GM19043 (cell line): ENCODE results near the gene WNT11.

Experiments used
- ATAC-seq: cut with Tn5 transposase; IDR thresholded peaks from one replicate; pipeline ENCODE4 v1.9.1; 2021; ENCODE audit warnings: low read depth; ENCODE audit not compliant: unreplicated experiment

Gene WNT11

DNA sequence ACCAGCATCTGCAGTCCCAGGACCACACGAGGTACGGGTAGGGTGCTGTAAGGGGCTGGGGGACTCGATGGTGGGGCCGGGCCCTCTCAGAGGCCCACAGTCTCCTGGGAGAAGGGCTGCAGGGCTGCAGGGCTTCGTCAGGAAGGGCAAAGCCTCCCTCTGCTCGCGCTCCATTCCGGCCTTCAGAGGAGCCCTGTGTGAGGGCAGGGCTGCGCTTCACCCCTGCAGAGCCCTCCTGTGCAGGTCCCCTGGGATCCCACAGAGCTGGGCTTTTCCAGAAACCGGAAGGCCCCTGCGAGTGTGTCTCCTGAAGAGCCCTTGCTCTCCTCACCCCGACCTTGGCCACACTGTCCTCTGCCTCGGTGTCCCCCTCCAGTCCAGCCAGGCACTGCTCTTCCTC is 27.2 kb downstream of the WNT11 start:
- ATAC-seq = no peak

DNA sequence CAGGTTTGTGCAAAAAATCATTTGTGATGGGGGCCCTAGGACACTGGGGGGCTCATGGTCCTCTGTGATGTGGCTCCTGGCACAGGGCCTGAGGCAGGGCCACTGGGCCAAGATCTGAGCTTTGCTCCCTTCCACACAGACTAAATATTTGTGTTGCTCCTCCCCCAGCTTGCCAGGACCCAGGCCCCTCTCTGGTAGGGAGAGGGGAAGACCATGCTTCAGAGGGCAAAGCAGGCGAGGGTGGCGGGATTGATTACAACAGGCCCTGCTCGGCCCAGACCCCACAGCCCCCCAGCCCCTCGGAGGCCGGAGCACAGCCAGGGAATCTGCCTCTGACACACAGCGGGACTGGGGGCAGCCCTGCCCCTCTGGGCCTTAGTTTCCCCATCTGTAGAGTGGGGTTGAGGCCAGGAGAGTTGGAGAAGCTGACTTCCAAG is 29.0 kb downstream of the WNT11 start:
- ATAC-seq = no peak

DNA sequence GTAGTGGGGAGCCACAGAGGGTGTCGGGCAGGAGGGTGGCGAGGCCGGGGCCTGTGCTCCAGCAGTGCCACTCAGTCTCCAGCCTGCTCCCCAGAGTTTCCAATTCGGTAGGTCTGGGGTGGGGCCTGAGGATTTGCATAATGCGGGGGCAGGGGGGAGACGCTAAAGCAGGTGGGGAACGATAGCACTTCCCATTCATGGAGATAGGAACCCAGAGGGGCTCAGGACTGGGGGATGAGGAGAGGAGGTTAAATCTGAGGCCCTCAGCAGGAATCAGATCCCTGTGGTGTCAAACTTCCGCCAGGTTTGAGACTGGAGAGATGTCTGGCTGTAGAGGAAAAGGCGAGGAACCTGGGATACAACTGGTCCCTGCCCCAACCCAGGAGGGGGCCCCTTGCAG is 29.8 kb downstream of the WNT11 start:
- no peak for ATAC-seq

DNA sequence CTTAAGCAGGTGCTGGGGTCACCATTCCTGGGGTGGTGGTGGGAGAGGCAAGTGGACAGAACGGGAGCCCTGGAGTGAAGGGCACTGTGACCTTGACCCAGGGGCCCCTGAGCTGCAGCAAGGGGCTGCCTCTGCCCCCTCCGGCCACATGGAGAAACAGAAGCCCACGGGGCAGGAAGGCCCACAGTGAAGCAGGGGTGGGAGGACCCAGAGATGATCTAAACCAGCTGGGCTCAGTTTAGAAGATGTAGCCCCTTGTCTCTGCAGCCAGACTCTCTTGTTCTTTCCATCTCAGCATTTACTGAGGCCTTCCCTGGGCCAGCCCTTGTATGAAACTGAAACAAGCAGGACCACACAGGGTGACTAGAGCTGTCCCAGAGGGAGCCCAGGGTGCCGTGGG is 30.5 kb downstream of the WNT11 start:
- ATAC-seq = no peak

DNA sequence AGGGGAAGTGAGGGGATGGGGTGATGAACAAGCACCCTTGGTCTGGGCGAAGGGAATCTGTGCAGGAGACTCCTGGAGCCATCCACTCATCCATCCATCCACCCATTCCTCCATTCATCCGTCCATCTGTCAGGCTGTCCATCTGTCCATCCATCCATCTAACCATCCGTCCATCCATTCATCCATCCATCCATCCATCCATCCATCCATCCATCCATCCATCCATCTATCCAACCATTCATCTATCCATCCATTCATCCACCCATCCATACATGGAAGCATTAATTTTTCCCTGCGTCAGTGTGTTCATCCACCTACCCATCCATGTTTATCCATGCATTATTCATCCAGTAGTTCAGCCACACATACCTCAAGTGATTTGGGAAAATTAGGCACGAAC is 32.0 kb downstream of the WNT11 start:
- ATAC-seq = no peak

DNA sequence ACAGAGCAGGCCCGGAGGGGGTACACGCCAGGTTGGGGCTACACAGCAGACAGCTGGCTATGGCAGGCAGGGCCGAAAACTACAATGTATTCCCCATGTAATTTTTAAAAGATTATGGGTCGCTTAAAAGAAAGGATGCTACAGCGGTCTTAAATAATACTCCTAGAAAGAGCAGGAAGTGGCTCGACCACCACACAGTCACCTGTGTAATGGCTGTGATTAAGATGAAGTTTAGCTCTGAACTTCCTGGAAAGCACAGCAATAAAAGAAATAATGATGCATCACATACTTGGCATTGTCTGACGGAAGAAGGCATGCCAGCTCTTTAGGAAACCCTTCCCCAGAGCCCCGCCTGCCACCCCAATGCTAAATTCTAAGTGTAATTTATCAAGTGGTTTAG is 32.6 kb downstream of the WNT11 start:
- no peak for ATAC-seq

DNA sequence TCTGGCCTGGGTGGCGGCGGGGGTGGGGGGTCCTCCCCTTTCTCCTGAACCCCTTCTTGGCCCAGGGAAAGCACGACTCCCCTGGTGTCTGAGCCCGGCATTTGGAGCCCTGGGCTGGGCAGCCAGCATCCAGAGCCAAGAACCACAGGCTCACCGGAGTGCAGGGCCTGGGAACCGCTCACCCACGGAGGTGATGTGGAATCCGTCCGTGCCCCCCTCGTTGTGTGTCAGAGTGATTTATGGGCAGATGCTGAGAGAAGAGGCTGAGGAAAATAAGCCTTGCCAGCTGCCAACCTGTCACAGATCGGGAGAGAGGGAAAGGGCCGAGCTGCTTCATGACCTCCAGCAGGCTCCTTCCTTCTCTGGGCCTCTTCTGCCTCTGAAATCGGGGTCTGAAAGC is 33.7 kb downstream of the WNT11 start:
- no peak for ATAC-seq

DNA sequence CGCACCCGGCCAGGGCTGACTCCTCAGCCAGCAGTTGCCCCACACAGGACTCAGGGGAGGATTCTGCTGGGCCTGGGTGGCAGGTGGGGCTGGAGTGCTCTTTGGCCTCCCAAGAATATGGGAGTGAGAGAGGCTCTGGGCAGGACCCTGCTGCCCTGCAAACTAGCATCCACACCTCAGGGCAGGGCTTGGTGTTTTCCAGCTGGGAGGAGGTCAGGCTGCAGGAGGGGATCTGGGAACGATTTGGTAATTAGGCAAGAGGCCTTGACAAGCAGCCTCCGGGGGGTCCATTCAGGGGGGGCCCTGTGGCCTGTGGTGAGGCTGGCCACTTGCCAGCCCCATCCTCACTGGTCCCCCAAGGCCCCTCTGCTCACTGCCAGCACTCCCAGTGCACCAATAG is 35.8 kb downstream of the WNT11 start:
- ATAC-seq = no peak

DNA sequence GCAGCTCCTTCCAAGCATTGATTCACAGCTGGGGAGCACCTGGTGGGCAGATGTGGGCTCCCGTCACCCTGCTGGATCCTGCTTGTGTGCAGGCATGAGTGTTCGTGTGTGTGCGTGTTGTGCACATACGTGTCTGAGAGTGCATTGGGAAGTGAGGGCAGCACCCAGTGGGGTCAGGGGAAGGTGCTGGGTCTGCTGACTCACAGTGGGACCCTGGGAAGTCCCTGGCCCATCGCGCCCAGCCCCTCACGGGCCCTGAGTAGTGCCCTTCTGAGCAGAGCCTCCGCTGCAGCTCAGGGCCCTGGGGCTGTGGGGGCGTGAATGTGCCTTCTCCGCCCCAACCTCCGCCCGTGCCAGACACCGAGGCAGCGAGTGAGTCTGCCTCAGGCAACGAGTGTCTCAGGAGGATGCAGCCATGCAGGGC is 36.8 kb downstream of the WNT11 start:
- no peak for ATAC-seq

DNA sequence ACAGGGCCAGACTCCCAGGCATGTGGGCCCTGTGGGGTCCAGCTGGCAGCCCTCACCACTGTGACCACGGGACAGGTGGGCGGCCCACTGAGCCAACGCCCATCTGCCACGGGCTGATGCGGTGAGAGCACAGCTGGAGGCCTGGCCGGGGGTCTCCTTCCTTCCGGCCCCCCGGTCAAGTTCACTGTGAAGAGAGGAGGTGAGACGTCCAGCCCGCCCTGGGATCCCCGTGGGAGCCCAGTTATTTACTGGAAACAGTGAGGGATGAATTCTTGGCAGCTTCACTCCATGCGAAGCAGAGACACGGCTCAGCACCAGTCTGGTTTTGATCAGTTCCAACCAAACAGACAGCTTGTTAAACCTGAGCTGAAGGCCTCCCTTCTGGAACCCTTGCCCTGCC is 38.7 kb downstream of the WNT11 start:
- ATAC-seq = no peak

DNA sequence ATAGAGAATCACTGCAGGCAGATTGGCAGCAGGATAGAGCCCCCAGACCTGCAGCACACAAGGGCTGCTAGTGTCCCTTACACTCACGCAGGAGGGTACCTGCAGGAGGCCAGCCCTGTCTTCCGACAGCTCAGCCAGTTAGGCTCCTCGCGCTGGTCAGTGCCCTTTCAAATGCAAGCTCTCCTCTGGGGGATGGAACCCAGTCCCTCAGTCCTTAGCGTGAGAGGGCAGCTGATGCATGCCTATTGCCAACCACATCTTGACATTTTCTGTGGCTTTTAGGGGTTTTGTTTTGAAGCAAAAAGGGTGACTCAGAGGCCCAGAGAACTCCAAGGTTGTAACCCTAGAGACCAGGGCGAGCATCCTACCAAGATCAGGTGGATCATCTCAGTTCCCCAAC is 40.0 kb downstream of the WNT11 start:
- no peak for ATAC-seq

DNA sequence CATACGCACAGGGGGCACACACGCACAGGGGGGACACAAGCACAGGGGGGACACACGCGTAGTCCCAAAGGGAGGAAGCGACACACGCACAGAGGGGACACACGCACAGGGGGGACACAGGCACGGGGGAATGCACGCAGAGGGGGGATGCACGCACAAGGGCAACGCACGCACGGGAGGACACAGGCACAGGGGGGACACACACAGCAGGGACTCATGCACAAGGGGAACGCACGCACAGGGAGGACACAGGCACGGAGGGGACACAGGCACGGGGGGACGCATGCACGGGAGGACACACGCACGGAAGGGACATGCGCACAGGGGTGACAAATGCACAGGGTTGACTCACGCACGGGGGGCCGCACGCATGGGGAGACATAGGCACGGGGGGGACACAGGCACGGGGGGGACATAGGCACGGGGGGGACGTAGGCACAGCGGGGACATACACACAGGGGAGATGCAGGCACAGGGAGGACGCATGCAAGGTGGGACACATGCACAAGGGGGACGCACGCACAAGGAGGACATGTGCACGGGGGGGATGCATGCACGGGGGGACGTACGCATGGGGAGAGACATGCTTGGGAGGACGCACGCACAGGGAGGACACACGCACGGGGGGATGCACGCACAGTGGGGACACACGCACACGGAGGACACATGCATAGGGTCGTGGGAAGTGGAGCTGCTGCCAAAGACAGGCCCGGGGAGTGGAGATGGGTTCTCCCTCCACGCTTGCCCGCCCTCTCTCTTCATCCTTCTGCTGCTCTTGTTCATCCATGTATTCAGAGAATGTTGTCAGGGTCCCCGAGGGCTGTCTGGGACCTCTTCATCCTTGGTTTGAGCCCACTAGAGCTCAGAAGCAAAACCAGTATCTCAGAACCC is 41.2 kb downstream of the WNT11 start:
- no peak for ATAC-seq

DNA sequence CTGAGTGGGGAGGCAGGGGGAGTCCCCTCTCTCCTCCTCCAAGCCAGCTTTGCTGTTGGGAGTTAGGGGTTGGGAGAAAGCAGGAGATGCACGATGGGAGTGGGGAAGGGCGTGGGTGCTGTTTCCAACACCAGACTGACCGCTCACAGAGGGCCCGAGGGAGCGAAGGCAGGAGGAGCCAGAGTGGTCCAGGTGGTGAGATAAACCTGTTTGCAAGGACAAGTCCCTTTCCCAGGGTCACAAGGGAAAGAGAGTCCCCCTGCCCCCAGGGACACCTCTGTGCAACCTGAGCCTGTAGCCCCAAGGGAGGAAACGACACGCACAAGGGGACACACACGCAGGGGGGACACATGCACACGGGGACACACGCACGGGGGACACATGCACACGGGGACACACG is 42.2 kb downstream of the WNT11 start:
- ATAC-seq = no peak

DNA sequence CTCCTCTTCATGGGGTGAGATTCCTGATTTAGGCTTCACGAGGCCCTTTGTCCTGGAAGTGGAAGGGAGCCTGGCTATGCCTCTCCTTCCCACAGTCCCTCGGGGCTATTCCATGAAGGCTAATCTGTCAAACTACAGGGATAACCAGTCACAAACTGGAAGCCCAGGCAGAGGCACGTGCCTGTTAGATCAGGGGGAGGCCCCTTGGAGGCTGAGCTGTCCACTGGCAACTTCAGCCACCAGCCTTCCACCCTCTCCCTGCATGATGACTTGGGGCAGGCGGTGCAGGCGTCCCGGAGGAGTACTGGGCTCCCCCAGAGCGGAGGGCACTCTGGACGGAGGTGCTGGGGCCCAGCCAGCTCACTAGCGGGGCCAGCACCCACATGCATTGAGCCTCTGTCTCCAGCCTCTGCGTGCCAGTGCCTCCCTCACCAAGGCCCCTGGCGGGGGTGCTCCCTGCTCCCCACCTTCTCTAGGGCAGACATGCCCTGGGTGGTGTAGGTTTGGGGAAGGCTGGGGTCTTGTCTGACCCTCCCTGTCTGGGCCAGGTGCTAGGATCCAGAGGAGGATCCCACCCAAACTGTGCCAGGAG is 42.9 kb downstream of the WNT11 start:
- ATAC-seq = no peak

DNA sequence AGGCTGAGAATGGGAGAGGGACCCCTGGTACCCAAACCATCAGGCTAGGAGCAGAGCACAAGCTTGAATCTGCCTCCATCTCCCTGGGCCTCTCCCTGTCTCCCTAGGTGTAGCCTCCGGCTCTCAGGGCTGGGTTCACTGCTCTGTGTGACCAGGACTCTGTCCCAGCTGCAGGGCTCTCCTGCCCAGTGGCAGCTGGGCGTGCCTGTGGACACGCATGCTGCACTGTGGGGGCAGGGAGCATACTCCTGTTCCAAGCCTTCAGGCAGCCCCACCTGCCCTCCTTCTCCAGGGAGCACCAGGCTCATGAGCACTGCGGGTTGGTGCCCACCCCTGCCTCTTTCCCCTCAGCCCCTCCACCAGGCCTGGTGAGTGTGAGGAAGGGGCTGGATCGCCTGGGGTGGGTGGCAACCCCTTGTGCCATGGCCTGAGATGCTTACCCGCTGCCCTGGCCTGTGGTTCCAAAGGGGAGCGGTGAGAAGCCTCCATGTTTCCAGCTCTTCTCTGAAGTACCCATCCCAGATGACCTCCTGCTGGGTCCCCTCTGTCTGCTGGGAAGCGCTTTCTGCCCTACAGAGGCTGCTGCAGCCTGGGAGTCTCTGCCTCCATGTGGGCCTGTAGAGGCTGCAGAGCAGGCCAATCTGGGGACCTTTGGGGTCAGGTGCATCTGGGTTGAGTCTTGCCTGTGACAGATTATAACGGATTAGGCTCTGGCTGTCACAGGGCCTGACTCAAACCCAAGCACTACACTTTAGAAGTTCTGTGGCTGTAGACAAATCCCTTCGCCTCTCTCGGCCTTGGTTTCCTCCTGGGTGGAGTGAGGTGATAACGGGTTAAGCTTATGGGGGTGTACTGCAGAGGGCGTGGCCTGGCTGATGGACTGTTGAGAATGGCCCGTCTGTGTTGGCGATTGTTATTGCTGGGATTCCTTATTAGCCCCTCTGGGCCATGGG is 43.7 kb downstream of the WNT11 start:
- ATAC-seq = no peak

DNA sequence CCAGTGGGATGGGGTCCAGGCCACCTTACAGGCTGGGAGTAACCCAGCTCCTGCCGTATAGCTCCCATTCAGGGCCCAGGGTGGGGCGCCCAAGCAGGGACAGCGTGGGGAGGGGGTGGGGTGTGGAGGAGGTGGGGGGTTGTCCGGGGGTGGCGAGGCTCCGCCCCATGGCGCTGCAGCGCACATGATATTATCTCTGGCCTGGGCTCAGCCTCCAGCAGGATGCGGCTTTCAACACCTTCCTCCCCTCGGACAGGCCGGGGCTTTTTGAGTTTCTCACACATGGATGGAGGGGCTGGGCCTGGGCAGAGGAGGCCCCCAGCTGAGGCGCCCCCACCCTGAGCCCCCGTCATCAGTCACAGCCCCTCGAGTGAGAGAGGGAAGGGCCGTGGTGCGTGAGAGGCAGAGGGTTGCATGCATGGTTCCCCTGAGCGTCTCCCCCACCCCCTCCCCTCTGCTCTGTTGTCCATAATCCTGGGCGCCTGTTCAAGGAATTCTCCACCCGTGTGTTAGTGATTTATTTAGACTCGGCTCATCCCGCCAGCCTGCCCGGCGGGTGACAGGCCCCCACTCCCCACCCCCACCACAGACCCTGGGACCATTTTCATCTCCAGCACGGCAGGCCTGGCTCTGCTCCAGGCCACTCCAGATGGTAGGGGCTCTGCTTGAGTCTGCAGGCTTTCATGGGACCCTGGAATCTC is 44.9 kb downstream of the WNT11 start:
- no peak for ATAC-seq

DNA sequence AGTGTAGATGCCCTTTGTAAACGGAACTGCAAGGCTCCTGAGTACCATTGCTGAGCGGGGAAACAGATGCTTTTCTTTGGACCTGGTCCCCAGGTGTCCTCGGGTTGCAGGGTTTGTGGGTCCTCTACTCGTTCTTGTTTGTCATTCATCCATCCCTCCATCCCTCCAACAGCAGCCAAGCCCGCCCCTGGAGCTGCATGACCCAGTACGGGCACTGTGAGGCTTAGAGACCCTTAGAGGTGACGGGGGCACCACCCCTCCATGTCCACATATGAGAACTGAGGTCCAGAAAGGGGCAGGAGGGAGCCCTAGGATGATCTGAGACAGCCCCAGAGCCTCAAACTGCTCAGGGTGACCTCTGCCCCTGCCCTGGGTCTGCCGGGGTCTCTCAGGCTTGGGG is 45.4 kb downstream of the WNT11 start:
- ATAC-seq = no peak

DNA sequence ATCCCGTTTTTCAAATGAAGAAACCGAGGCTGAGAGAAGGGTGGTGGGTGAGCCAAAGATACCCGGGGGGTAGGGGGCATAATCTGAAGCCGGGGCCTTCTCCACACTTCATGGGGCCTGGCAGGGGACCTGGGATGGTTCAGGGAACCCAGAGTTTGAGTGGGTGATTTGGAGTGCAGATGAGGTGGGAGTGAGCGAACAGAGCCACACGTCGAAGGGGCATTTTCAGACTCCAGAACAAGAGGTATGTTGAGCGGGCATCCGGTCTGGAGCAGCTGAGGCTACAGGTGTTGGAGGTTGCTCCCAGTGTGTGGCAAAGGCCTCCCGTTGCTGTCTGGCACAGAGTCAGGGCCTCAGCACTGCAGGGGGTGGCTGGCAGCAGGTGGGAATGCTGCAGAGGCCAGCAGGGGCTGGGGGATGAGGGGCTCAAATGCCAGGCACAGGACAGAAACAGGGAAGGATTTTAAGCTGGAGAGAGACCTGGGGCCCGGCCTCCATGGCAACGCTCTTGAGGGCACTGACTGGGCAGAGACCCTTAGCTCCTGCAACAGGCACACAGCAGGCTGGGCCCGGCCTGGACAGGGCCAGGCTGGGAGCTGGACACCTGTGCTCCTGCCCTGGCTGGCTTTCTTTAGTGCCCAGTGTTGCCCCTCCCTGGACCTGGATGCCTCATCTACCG is 46.2 kb downstream of the WNT11 start:
- no peak for ATAC-seq

DNA sequence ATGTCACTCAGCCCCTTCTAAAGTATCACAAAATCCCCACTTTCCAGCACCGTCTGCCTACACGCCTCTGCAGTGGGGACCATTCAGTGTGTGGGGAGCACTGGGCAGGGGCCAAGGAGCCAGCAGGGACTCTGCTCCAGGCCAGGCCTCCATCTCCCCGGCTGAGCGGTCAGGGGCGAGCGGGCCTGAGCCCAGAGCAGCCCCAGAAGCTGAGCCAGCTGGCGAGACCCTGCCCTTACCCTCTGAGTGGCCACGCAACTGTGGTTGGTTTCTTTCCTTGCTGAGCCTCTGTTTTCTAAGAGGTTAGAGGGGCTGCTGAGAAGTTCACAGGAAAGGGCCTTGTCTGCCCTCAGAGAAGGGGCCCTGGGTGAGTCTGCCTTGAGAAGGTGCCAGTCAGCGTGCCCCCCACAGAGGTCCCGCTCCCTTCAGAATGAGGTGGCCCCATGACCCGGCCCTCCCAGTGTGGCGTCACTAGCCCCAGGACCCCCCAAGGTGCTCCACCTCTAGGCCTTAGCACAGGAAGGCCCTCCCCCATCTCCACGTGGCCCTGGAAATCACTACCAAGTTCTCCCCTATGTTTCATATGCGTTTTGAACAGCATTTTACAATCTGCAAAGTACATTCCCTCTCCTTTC is 46.9 kb downstream of the WNT11 start:
- no peak for ATAC-seq
